Natural killer cell treated with Interleukin-12 subunit alpha and Interleukin-12 subunit beta and Interleukin-15 and Interleukin-18, amount 100 ng/mL, for 72 hours (primary cell): ENCODE results near the gene CHPF. TPM values are rescaled to one million over a fixed set of nuclear protein-coding genes. Genes with fewer than 3 reads are reported as not detected.

Experiments
- ATAC-seq, 2 donors: fragments of 150-1000 bp; cut with Tn5 transposase in 1 of 2; sonication (Bioruptor Pico), chemical (Tn5 transposase) in 1 of 2; 2 replicates each; pipeline ENCODE4 v1.10.0; 2021
- DNase-seq: peaks from one replicate; pipeline ENCODE4 v3.0.0; 2022; ENCODE audit warnings: low spot score
- H3K27ac Mint-ChIP-seq, 2 donors: 1 replicate in 1 of 2; 2 replicates in 1 of 2; pipeline ENCODE4 v1.8.0; 2022; ENCODE audit warnings: mixed read lengths in 2 of 2, mild to moderate bottlenecking in 1 of 2, moderate library complexity in 1 of 2
- H3K27me3 Mint-ChIP-seq, 2 donors: 1 replicate in 1 of 2; 2 replicates in 1 of 2; pipeline ENCODE4 v1.8.0; 2022; ENCODE audit warnings: mixed read lengths in 2 of 2
- H3K36me3 Mint-ChIP-seq: one replicate; pipeline ENCODE4 v1.8.0; 2022; ENCODE audit warnings: mixed read lengths
- H3K4me1 Mint-ChIP-seq, 2 donors: 1 replicate in 1 of 2; 2 replicates in 1 of 2; pipeline ENCODE4 v1.8.0; 2022; ENCODE audit warnings: low read depth in 2 of 2, mixed read lengths in 2 of 2, mild to moderate bottlenecking in 1 of 2
- H3K4me3 Mint-ChIP-seq: one replicate; pipeline ENCODE4 v1.8.0; 2022; ENCODE audit warnings: mixed read lengths
- H3K9me3 Mint-ChIP-seq: 2 replicates; pipeline ENCODE4 v1.8.0; 2022; ENCODE audit warnings: mixed read lengths
- total RNA-seq, 2 donors: library from RNA; stranded (reverse); gene quantifications; one replicate each; pipeline ENCODE4 v1.2.3, GENCODE V29; 2022

Gene CHPF
- total RNA-seq, 2 donors from 2014 or later = 52.4 to 57.5 TPM

DNA sequence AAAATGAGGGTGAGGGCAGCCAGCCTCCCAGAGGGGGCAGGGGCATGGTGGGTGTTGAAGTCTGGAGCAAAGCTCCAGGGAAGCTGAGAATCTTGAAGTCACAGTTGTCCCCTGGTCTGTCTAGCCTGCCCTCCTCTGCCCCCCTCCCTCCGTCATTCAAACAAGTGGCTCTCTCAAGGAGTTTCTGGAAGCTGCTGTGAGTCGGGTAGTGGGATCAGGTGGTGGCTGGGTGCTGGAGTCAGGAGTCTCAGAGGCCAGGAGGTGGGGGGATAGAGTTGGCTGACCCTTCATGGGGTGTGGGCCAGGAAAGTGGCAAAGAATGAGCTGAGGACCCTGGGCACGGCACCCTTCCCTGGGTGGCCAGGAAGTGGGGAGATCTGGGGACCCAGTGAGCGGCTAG, 29.8 kb downstream of the CHPF start:
- Mint-ChIP-seq H3K27me3 (peaks cover 65 to 73% of the 10 kb centered on the region in 2 donors), H3K4me3 (no peak overlapping the region), H3K4me1 (peaks cover 10 to 22% of the 10 kb centered on the region in 2 donors), H3K9me3 (no peaks in the 10 kb centered on the region), H3K36me3 (no peaks in the 10 kb centered on the region), H3K27ac (no peak overlapping the region)
- no peak for ATAC-seq
- DNase-seq = no peak

DNA sequence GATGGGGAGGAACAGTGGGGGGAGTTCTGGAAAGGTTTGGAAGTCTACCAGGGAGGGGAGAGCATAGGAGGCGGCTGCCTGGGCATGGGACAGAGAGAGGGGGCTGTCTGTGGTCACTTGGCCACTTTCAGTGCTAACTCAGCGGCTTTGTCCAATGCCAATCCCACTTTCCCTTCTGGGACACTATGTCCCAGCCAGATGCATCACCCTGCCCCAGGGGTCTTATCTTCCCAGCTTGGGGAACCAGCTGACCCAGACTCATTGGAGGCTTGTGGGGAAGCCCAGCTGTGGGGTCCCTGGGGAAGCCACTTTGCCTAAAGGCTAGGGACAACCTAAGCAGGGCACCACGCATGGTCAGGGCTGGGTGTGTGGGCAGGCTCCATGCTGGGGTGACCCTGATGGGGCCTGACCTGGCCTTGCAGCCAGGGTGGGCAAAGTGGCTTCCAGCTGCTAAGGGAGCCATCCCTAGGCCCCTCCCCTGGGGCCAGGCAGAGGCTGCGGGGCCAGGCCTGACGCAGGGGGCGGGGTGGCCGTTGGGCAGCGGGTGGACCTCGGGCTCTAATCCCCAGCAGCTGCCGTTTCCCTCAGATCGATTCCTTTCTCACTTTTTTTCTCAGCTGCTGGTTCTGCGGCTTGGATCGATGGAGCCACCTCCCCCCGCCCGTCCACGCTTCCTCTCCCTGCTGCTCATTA, 30.9 kb downstream of the CHPF start:
- ATAC-seq (no peak), DNase-seq (no peak)
- Mint-ChIP-seq H3K27ac (no peak overlapping the region), H3K4me1 (peaks cover 10 to 22% of the 10 kb centered on the region in 2 donors), H3K4me3 (no peak overlapping the region), H3K27me3 (peaks cover 55 to 62% of the 10 kb centered on the region in 2 donors), H3K36me3 (no peaks in the 10 kb centered on the region), H3K9me3 (no peaks in the 10 kb centered on the region)

DNA sequence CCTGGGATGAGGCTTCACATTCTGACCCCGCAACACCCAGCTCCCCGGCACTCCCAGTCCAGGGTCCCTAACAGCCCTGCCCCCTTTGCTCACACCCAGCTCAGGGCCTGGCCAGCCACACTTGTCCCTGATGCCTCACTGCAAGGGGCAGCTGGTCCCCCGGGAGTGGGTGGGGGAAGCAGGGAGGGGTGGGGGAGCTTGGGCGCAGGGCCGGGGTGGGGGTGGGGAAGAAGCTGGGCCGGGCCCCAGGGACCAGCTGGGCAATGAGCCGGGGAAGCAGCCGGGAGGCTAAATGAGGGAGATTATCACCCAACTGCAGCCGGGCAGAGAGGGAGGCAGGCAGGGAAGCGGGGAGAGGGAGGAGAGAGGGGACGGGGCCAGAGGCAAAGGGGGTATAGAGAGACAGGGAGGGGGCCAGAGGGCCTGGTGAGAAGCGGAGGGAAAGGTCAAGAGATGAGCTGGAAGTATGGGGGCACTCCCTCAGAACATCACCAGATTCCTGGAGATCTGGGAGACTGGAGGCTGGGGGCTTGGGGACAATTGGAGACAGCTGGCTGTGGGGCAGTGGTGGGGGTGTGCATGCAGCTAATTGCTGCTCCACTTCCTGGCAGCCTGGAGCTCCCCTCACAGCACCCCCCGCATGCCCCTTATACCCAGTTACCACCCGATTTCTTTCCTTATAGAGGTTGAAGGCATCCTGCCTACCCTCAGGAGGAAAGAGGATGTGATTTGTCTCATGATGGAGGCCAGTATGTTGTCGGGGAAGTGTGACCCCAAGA, 31.9 kb downstream of the CHPF start:
- no peak for ATAC-seq
- no peak for DNase-seq
- Mint-ChIP-seq H3K4me3 (no peak overlapping the region), H3K27me3 (peaks cover 47 to 53% of the 10 kb centered on the region in 2 donors), H3K9me3 (no peaks in the 10 kb centered on the region), H3K27ac (no peak overlapping the region), H3K4me1 (peaks cover 10 to 22% of the 10 kb centered on the region in 2 donors), H3K36me3 (no peaks in the 10 kb centered on the region)

DNA sequence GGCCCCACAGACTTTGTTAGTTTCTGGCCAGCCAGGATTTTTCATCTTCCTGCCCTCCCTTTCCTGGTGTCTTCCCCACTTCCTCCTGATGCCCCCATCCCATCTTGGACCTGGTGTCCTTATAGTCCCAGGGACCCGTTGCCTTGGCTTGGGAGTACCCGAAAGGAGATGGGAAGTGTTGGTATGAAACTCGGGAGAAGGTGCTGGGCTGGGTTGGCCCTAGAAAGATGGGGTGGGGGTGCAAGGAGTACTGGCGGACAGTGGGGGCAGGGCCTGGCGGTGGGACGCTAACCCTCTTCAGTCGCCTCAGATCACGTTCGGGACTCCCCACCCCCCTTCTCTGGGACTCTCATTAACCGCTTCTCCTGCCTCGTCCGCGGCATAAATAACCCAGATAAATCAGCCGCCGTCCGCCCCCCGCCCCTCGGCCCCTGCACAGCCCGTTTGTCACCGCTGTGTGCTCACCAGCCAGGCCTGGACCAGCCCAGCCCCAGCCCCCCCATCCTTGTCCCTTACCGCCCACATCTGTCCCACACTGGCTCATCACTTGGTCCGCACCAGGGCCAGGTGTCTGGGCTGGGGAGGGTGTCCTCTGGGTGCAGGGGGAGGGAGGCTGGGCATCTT, 33.0 kb downstream of the CHPF start:
- DNase-seq = no peak
- no peaks in the 10 kb centered on the region for H3K9me3 Mint-ChIP-seq
- H3K4me3 Mint-ChIP-seq = no peak overlapping the region
- H3K27ac Mint-ChIP-seq = no peak overlapping the region
- H3K27me3 Mint-ChIP-seq = peaks cover 39 to 42% of the 10 kb centered on the region in 2 donors
- no peaks in the 10 kb centered on the region for H3K36me3 Mint-ChIP-seq
- no peak for ATAC-seq
- H3K4me1 Mint-ChIP-seq = peaks cover 10 to 22% of the 10 kb centered on the region in 2 donors

DNA sequence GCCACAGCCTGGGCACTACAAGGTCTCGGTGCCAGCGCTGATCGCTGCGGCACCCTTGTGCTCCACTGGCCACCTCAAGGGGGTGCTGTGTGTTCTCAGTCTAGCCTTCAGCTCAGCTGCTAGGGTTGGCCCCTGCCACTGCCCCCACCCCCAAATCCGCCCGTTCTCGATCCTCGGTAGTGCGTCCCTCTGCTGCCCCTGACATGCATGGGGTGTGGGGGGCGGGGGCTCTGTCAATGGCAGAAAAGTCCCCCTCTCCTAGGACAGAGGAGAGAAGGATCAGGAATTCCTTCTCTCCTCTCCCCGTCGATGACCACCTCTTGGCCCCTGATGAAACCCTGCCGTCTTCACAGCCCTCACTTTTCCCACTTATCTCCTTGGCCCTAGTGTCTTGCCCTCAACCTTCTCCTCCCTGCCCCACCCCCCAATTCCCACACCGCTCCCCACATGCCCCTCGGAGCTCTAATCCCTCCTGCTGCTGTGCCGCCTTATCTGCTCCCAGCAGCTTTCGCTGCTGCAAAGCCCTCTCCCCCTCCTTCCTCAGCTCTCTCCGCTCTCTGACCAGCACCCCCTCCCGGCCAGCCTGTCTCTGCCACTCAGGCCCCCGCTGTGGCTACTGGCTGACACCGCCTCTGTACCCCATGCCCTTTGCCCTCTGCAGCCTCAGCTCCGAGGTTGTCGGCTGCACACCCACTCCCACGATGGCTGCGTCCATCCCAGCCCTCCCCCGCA, 33.7 kb downstream of the CHPF start:
- Mint-ChIP-seq H3K27me3 (peaks cover 36 to 40% of the 10 kb centered on the region in 2 donors), H3K27ac (no peak overlapping the region), H3K36me3 (no peaks in the 10 kb centered on the region), H3K9me3 (no peaks in the 10 kb centered on the region), H3K4me1 (peaks cover 10 to 22% of the 10 kb centered on the region in 2 donors), H3K4me3 (no peak overlapping the region)
- no peak for DNase-seq
- ATAC-seq = peak; percentile 63 to 70

DNA sequence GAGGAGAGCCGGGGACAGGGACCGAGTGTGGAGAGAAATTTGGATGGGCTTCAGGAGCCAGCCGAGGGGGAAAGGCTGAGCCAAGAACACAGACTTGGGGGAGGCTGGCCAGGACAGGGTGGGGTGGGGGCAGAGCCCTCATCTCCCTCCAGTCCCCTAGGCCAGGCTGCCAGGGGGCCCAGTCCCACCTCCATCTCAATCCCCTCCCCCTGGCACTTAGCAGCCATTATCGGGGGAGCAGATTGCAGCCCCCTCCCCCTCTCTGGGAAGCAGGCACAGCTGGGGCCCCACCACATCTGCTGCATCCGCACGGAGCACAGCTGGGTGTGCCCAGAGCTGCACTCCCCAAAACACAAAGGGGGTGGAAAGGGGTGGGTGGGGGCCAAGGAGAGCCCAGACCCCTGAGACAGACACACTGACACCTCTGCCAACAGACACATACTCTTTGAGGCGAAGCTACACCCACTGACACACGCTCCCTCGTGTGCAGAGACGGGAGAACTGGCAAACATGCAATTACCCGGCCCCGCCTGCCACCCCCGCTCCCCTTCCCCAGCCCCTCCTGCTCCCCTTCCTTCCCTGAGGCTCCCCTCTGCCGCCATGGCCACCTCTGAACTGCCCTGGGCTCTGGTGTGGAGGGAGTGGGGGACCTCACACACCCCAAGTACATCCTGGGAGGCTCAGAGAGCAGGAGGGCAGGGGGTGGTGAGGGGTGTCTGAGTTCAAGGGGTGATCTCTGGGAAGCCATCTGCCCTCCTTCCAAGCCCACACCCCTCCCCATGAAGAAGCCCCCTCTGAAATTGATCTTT, 34.4 kb downstream of the CHPF start:
- ATAC-seq (peak; percentile 2 to 31), DNase-seq (no peak)
- H3K4me3 Mint-ChIP-seq = no peak overlapping the region
- no peaks in the 10 kb centered on the region for H3K9me3 Mint-ChIP-seq
- no peaks in the 10 kb centered on the region for H3K36me3 Mint-ChIP-seq
- peaks cover 10 to 24% of the 10 kb centered on the region in 2 donors for H3K4me1 Mint-ChIP-seq
- peaks cover 34 to 38% of the 10 kb centered on the region in 2 donors for H3K27me3 Mint-ChIP-seq
- H3K27ac Mint-ChIP-seq = no peak overlapping the region

DNA sequence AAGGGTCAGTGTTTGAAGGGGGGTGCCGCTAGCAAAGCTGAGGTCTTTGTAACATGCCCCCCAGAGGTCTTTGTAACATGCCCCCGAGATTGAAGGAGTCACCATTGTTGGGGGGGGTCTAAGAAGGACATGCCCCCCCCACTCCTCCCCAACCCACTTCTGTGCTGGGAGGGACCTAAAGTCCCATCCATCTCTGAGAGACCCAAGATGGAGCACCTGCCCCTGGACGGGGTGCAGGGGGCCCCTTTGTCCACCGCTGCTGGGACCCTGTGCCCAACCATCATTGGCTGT, 35.2 kb downstream of the CHPF start:
- no peaks in the 10 kb centered on the region for H3K36me3 Mint-ChIP-seq
- H3K27ac Mint-ChIP-seq = no peak overlapping the region
- ATAC-seq (no peak), DNase-seq (no peak)
- no peaks in the 10 kb centered on the region for H3K9me3 Mint-ChIP-seq
- H3K4me1 Mint-ChIP-seq = peaks cover 10 to 18% of the 10 kb centered on the region in 2 donors
- H3K27me3 Mint-ChIP-seq = peaks cover 28 to 30% of the 10 kb centered on the region in 2 donors
- no peak overlapping the region for H3K4me3 Mint-ChIP-seq

DNA sequence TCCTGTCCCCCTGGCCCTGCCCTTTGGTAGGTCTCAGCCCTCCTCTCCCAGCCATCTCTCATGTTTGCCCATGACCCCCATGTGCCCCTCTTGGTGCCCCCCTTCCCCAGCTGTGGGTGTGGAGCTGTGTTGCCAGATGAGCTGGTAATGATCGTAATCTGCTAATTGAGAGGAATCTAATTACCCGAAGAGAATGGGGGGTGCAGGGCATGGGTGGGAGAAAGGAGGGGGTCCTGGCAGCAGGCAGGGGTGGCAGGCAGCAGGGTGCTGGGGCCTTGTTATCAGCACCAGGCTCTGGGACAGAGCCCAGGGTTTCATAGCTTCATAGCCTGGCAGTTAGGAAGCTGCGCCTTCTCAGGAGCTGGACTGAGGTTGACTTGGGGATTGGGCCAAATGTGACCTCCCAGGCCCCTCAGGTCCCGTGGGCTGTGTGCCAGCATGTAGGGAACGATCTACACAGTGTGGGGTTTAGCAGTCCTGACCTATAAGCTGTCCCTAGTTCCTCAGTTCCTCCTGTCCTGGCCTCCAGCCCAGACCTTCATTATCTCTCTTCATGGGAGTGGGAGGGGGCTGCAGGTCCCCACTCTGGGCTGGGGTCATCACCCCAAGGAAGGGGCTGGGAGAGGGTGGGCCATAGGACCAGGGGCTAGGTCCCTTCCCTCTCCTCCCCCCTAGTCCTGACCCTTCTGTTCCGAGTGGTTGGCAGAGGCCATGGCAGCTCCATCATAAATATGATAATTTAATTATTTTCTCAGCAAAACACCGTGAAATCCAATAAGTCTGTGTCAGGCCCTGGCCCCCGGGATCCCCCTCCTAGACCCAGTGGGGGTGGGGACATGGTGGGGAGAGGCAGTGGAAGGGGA, 35.8 kb downstream of the CHPF start:
- Mint-ChIP-seq H3K4me1 (peaks cover 10 to 14% of the 10 kb centered on the region in 2 donors), H3K9me3 (no peaks in the 10 kb centered on the region), H3K4me3 (no peak overlapping the region), H3K36me3 (no peaks in the 10 kb centered on the region), H3K27me3 (peaks cover 23 to 26% of the 10 kb centered on the region in 2 donors), H3K27ac (no peak overlapping the region)
- no peak for ATAC-seq
- no peak for DNase-seq

DNA sequence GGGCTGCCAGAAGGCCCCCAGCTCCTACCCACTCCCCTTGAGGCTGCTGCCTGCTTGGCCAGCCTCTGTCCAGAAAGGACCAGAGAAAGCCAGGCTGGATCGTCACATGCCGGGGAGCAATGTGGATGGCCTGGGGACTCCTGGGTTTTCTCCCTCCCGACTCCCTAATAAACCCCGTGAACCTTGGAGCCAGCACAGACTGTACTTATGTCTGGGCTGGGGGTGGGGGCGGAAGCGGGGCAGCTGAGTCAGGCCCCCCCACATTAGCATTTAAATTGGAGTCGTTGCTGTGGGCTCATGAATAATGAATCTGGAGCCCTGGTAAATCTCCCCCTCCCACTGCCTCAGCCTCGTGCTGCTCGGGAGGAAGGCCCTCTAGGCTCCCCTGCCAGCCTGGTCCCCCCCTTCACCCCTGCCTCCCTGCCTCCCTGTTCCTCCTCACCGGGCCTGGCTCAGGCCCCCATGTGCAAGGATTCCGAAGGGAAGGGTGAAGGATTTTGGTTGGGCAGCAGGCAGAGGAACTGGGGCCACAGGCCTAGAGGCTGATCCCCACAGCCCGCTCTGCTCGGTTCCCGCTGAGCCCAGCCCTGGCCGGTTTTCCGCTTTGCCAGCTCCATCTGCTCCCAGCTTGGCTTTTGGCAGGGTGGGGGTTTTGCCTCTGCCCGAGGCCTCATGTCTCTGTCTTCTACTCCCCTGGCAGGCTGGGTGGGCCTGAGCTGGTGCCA, 36.6 kb downstream of the CHPF start:
- ATAC-seq = no peak
- Mint-ChIP-seq H3K27me3 (peaks cover 18 to 20% of the 10 kb centered on the region in 2 donors), H3K36me3 (no peaks in the 10 kb centered on the region), H3K9me3 (no peaks in the 10 kb centered on the region), H3K4me3 (no peak overlapping the region), H3K27ac (no peak overlapping the region), H3K4me1 (peaks cover 10 to 14% of the 10 kb centered on the region in 2 donors)
- DNase-seq = no peak

DNA sequence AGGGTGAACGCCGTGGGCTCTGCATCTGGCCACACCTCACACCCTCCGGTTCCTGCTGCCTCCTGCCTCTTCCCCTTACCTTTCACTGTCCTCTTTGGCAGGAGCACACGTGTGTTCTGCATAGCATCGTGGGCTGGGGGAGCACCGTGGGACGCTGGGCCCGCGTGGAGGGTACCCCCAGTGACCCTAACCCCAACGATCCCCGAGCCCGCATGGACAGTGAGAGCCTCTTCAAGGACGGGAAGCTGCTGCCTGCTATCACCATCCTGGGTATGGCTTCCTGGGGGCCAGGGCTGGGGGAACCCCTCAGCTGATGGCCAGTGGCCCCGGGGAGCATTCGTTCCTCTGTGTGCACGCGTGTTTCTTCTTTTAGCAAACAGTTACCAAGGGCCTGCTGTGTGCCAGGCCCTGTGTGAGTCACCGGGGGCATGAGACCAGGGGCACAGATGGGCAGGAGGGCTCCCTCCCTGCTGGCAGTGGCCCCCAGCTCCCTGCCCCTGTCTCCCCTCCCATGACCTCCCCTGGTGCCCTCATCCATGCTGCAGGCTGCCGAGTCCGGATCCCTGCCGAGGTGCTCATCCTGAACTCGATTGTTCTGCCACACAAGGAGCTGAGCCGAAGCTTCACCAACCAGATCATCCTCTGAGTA, 37.3 kb downstream of the CHPF start:
- ATAC-seq (no peak), DNase-seq (no peak)
- peaks cover 13 to 16% of the 10 kb centered on the region in 2 donors for H3K27me3 Mint-ChIP-seq
- no peak overlapping the region for H3K27ac Mint-ChIP-seq
- H3K4me1 Mint-ChIP-seq = peaks cover 10 to 20% of the 10 kb centered on the region in 2 donors
- H3K9me3 Mint-ChIP-seq = no peaks in the 10 kb centered on the region
- no peak overlapping the region for H3K4me3 Mint-ChIP-seq
- no peaks in the 10 kb centered on the region for H3K36me3 Mint-ChIP-seq

DNA sequence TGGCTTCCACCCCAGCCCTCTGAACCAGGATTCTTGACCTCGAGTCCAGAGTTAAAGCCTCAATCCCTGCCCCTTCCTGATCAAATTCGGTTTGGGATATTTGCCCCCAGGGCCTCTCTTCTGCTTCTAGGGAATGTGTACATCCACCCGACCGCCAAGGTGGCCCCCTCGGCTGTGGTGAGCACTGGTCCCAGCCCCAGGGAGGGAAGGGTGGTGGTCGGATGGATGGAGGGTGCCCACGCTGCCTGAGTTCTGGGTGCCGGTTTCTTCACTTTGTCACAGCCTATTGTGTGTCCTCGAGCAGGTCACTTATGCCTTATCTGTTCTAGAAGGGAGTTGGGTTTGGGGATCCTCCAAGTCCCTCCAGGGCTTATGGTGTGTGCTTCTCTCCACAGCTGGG, 38.0 kb downstream of the CHPF start:
- no peaks in the 10 kb centered on the region for H3K9me3 Mint-ChIP-seq
- no peak overlapping the region for H3K4me3 Mint-ChIP-seq
- no peak for DNase-seq
- ATAC-seq = no peak
- no peaks in the 10 kb centered on the region for H3K36me3 Mint-ChIP-seq
- H3K4me1 Mint-ChIP-seq = peaks cover 10 to 22% of the 10 kb centered on the region in 2 donors
- no peak overlapping the region for H3K27ac Mint-ChIP-seq
- H3K27me3 Mint-ChIP-seq = peaks cover 12 to 13% of the 10 kb centered on the region in 2 donors
